ENCODE results near the gene BDKRB2.
A peak's percentile ranks its signal among the peaks of the same experiment; 100 is the strongest.

Gene BDKRB2

DNA sequence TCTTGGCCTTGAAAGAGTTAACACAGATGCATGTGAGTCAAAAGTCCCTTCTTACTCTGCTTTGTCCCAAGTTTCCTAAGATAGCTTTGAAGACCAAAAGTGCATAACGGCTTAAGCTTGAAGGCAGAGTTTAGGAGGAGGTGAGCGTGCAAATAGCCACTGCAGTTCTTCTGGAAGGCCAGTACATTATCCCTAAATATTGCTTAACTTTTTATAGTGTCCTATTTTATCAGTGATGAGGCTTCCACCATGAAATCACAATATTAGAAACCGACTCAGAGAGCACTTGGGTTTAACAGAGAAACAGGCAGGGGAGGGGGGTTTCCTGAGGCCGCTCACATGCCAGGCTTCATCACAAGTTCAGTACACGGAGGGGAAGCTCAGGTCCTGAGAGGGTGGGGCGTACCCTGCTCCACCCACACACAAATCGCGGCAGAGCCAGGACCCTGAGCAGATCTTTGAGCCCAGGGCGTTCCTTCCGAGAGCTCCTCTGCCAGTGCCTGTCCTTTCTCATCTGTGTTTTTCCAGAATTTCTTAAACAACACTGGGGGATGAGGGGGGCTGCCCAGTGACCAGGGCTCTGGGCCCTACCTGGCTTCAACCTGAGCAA lies 26.8 kb upstream of the BDKRB2 start:
- DNase-seq, result peak in 1 of 2 donors; percentile 14

DNA sequence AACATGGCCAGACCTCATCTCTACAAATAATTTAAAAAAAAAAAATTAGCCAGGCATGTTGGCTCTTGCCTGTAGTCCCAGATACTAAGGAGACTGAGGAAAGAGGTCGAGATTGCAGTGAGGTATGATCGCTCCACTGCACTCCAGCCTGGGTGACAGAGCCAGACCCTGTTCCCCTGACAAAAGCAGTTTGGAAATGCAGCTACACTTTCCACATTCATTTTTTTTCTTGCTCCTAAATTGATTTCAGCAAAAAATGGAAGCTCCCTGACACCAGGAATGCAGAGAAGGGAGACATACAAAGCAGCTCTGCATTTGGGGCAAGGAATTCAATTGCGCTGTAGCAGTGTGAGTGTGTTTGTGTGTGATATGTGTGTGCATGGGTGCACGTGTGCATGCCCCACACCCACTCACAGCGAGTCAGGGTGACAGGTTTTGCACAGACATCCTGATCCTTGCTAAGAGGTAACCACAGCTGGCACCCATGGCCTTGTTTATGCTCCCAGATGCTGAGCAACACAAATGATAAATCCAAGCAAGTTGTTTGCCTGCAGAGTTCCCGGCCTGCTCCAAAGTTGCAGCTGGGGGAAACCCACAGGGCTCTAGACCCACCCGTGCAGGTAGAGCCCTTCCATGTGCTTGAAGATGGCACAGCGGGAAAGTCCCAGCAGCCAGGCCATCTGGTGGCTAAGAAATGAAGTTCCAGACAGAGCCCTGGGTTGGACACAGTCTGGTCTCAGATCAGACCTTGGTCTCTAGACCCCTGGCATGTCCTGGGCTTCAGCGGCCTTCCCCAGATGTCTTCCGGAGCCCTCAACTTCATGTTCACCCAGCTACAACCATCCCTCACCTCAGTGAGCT lies 25.9 kb upstream of the BDKRB2 start:
- DNase-seq, result no peak

DNA sequence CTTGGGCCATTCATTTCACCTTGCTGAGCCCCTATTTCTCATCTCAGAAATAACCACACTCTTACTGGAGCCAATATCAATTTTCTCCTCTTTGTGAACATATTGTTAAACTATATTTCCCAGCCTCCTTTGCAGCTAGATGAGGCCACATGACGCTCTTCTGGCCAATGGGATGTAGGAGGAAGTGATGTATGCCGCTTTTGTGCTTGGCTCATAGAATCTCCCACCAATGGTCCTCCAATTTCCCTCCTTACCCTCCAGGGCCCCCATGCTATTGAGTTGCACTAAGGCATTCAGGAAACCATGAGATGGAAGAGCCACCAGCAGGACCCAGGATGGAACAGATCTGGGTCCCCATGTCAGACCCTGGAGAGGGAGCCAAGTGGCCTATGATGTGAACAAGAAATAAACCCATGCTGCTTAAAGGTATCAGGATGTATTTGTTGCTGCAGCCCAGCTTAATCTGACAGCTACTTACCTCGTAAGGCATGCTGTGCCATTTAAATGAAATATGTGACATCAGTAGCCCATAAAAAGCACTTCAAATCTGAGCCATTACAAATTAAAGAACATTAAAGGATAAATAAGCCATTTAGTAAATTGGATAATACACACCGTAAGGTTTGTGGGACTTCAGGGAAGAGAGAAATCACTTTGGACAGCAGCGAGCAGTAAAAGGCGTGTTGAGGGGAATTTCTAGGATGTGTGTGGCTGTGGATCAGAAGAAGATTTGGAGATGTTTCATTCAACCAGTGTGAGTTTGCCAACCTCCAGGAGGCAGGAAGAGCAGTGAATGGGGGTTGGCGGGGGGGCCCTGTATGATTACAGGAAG lies 24.4 kb upstream of the BDKRB2 start:
- DNase-seq, result no peak

DNA sequence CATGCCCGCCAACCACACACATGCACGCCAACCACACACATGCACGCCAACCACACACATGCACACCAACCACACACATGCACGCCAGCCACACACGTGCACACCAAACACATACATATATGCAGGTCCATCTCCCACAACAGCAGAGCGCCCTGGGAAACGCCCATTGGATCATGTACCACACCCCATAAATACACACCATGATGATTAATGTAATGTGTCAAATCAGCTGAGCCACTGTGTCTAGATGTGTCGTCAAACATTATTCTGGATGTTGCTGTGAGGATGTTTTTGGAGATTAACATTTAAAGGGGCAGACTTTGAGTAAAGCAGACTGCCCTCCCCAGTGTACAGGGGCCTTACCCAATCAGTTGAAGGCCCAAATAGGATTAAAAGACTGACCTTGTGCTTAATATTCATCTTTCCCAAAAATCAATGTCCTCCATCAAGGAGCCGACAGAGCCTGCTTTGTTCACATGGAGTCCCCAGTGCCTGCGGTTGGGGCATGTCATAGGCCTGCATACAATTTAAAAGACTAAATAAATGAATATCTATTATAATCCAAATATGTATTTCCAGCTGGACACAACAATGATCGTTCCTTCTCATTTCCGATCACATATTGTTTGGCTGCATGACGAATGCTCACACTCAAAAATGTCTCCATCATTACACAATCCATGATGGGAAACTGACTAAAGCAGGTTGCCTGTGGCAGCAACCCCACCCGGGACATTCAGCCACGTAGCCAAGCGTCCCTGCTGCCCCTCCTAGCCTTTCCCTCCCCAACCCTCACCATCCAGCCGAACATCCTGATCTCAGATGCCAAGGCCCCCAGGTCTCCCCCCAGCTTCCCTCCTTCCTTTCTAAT lies 23.2 kb upstream of the BDKRB2 start:
- no peak for DNase-seq

DNA sequence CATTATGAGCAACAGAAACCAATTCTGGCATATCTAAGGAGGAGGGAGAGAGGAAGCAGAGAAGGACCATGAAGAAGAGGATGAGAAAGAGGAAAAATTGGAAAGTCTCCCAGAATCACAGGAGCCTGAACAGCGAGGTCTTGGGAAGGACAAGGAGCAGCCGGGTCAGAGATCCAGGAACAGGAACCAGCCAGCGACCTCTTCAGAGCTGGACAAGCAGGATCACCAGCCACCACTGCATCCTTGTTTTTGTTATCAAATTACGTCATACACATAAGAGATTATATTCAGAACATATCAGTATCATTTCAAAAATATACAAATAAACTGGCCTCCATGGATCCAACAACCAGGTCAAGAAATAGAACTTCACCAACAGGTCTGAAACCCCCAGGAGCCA lies 22.1 kb upstream of the BDKRB2 start:
- DNase-seq, result no peak

DNA sequence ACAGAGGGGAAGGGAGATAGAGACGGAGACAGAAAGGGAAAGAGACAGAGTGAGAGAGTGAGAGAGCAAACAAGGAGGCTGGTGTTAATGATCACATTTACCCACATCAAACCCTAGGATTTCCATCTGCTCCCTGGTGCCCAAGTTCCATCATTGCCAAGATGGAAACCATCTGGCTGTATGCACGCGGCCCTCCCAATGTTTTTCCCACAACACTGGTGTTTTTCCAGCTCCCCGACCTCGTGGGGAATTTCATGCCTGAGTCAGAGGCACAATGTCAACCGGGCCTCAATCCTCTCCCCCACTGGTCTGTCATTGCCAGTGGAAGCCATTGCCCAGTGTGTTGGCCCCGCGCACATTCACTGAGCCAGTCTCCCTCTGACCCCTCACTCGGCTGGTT lies 19.9 kb upstream of the BDKRB2 start:
- DNase-seq, result no peak

DNA sequence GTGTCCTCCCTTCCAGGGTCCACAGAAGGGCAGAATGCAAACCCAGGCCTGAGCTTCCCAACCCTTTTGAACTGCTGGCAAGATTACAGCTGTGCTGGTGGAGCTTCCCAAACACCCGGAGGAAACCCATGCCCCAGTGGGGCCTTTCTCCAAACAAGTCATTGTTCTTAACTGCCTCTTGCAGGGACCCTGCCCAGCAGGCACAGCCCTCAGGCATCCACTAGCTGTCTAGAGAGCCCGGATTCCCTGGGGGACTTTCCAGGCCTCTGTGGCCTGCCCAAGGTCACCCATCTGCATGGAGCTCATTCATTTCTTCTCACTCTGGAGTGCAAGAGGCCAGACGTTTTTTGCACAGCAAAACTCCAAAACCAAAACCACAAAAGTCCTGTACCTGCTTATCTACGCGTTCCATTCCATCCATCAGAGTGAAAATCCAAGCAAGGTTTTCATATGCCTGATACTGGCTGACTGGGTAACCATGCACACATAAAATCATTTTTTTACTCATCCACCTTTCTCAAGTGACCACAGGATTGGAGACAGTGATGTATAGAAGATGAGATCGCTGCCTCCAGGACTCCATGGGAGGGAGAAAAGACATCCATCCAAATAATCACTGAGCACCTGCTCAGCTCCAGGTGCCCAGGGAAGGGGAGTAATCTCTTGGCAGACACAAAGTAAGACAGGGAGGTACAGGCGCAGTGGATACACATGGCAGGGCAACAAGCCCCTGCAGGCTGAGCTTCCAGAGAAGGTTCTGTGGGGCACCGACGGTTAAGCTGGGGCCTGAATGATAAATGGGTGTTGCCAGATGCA lies 17.2 kb upstream of the BDKRB2 start:
- no peak for DNase-seq

DNA sequence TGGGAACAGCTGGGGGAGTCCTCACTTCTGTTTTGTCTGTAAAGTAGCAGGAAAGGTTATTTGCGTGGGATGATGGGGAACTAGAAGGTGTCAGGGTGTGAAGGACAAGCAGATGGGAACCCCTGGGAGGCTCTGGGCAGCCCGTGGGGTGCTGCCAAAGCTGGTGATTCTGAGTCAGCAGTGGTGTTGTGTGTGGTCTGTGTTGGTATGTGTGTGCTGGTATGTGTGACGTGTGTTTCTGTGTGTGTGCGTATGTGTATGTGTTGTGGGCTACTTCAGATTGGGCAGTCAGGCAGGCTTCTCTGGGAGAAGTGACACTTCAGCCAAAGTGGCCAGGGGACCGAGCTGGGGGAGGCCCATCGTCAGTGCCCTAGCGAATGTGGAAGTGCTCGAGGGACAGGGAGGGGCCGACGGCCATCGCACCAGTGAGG lies 15.3 kb upstream of the BDKRB2 start:
- DNase-seq, result no peak

DNA sequence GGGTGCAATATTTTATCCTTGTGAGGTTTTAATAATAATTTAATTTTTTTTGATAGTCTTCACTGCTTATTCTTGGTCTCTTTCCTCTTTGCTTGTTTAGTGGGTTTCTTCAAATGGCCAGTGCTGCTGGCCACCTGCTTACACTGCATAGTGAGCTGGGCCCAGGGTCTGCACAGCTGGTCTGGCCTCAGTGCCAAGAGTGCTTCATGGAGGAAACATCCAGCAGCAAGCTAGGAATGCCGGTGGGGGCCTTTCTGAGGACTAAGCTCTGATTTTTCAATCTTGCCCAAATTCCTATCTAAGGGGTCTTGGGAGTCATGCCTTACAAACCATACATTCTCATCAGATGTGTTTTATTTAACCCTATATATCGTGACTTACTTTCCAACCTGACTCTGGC lies 13.3 kb upstream of the BDKRB2 start:
- DNase-seq, result no peak

DNA sequence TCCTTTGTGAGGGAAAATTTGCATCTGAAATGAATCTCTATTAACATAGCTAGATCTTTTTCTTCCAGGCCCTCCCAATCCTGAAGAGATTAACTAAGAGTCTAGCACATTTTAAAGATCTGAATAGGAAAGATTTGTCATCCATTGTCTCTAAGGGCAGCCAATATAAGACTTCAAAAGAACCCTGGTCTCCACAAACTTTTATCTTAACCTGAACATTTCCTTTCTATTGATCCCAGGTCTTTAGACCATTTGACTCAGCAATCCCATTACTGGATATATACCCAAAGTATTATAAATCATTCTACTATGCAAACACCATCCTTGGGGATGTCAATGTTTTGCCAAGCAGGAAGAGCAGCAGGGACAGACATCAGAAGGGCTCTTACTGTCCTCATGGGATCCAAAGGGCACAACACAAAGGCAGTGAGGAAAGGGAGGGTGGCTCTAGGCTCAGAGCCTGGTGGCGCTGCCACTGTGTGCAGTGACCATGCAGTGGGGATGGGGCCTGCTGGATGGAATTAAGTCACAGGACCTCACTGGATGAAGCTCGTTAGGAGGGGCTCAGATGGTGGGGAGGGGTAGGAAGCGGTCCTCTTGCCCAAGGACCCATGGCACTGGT lies 12.7 kb upstream of the BDKRB2 start:
- DNase-seq, result no peak

DNA sequence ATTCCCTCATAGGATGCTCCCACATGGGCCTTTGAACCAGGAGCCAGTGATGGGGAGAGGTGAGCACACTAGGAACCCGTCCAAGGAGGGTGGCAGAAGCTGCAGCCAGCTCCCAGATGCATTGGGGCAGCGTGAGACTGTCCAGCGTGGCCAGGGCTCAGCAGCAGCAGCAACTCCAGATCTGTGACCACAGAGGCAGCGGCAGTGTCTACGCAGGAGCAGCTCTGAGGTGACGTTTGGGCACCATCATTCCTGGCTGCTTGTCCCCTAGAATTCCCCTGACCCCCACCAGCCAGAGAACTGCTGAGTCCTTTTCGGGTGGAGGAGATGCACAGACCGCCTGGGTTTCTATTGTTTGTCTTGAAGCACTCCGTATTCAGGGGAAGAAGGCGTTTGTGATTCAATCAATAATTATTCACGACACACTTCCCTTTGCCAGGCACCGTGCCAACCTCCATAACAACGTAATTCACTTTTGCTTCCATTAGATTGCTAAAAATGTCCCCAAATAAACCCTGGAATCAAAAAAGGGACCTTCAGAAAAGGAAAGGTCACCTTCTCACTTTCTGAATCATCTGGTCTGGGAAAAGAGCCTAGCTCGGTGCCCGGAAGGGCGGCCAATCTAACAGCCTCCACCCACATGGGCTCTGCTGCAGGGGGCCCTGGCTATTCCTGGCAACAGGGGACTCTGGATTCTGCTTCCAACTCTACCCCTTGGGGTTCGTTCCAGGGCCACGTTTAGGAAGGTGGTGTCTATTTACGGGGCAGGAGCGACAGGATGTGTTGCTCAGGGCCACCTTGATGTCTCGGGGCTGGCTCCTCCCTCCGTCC lies 11.4 kb upstream of the BDKRB2 start:
- DNase-seq, result no peak

DNA sequence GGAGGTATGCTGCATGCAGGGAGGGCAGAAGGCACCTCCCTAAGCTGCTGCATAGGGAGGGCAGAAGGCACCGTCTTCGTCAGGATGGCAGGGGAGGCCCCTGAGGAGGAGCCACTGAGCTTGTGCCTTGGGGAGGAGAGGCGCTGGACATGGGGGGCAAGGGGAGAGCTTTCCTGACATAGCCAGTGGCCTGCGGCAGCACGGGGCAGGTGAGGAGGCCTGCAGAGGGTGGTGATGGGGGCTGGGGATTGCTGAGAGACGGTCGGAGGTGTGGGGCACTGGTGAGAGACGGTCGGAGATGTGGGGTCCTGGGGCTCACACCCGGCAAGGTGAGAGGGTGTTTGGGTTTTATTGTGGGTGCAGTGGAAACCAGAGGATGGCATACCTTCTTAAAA lies 10.4 kb upstream of the BDKRB2 start:
- no peak for DNase-seq

DNA sequence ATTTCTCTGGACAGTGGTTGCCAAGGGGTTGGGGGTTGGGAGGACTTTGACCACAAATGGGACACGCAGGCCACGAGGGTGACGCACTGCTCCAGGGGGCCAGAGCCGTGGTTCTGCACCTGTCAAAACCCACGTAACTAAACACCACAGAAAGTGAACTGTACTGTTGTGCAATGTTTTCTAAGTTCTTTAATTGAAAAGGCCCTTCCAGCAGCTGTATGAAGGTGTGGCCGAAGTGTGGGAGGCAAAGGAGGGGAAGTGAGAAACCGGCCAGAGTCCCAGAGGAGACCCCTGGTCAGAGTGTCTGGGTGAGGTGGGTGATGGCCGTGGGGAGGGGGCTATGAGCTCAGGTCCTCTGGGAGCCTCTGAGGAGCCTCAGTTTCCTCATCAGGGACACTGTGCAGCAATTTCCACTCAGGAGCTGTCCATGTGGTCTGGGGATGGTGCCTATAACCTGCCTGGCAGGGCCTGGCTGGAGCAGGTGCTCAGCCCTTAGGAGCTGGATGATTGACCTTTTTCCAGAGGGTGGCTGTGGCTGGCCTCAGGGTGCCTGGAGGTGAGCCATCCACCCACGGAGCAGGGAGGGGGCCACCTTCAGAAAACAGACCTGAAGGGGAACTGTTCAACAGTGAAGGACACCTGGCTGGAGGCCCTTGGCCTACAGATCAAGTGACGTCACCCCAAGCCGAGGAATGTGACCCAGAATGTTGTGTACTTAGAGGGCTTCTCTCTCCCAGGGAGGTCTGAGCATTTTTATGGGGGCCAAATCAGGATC lies 9.8 kb upstream of the BDKRB2 start:
- no peak for DNase-seq

DNA sequence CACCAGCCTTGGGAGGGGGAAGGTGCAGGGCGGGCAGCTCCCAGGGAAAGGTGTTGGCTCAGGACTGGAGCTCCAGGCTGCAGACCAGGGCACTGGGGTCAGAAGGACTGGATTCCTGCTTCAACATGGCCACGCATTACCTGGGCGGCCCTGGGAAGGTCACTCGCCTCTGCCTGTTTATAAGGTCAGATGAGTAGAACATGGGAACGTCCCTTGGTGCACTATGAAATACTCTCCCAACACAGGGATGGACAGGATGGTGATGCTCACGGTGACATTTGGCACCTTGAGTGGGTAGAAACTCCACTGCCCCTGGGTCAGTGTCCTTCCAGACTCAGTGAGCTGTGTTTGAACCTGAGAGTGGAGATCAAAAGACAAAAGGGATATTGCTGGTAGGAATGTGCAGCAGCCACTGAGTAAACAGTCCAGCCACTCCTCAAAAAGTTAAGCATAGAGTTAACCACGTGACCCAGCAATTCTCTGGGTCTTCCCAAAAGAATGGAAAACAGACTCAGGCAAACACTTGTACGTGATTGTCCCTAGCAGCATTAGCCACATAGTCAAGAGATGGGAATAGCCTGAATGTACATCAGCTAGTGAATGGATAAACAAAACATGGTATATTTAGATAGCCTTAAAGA lies 9.1 kb upstream of the BDKRB2 start:
- DNase-seq, result no peak

DNA sequence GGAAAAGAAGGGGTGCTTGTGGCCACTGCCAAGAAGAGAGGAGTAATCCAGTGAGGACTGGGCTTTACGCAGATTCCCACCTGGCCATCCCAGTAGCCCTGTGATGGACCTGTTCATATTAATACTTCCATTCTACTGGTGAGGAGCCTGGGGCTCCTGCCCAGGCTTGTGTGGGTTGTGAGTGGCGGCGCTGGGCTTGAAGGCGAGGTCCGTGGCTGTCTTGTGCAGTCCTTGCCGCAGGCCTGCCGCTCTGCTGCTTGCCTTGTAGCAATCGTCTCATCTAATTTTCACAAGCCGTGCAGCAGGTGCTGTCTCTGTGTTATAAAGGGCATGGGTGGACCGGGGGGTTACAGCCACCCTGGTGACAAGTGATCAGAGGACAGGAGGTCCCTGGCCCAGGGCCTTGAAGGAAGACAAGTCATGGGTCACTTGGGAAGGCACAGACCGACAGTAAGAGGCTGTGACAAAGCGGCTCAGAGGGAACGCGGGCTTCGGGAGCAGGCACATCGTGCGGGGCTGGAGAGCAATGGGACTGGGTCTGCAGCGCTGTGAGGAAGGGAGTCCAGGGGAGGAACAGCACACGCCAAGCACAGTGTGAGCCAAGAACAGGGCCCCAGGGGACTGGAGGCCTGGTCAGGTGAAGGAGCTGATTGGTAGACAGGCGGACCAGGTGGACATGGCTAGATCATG lies 7.3 kb upstream of the BDKRB2 start:
- no peak for DNase-seq

DNA sequence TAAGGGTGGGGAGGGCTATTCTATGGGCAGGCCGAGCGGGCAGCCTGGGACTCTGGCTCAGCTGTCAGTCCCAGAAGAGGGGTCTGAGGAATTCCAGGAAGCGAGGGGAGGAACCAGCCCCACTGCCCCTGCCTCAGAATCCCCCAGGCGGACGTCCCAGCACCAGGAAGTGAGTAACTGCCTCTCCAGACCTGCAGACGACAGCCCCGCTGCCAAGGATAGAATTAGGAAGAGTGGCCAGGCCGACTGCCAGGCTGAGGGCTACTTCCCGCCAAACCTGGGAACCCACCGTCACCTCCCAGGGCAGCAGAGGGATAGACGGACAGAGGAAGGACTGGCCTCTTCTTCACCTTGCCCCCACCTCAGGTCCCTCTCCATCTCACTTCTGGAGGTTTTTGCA lies 6.7 kb upstream of the BDKRB2 start:
- DNase-seq, result no peak

DNA sequence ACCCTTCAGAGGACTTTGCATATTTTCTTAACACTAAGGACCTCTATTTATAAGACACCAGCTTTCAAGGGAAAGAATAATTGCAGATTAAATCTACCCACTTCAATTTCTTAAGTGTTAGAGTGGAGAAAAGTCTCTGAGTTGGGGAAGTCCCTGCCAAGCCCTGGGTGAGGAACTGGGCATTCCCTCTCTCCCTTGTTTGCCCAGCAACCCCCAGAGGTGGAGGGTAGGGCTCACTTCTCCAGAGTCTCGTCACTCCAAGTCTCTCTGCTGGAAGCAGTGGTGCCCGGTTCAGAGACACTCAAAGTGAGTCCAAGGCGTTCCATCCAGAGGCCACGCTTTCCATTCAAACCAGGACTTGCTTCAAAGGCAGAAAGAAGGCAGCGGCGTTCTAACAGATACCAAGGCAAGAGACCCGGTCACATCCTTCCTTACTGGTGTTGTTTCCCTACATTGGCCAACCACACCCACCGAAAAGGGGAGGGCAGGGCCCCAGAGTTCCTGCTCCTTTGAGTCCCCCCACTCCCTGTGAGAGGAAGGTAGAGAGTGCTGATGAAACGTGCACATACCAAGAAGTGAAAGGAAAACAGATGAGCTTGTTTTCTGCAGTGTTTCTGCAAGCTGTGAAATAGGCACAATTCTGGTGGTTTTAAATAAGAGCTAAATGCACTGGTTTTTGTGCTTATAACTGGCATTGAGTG lies 6.1 kb upstream of the BDKRB2 start:
- DNase-seq, result peak in 1 of 2 donors; percentile 11

DNA sequence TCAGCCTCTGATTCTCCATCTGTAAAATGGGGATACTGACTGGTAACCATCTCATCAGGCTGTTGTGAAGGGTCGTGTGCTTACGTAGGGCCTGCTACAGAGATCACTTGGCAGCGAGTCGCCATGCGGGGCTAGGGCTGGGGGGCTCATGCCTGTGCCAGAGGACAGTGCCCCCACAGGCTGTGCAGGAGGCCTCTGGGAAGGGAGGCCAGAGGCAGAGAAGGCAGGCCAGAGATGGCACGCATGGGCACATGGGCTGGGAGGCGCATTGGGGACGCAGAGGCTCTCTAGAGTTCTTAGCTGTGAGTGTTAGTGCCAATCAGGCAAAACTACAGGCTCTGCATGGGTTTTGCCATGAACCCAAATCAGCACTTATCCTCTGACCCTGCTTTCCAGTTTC lies 3.5 kb upstream of the BDKRB2 start:
- DNase-seq, result no peak
